PC-9 (cell line): ENCODE data around the gene SIGLEC12.

Source experiments
- CTCF ChIP-seq: fragments of 200-600 bp; sonication (generic); conservative IDR thresholded peaks from 2 replicates; pipeline ENCODE4 v1.6.1; 2017; ENCODE audit warnings: mixed run types, antibody characterized with exemption, mild to moderate bottlenecking, moderate library complexity
- EZH2 ChIP-seq: fragments of 200-600 bp; sonication (generic); IDR thresholded peaks from 2 replicates; pipeline ENCODE4 v1.8.0; 2017; ENCODE audit warnings: antibody characterized with exemption, low read depth

GRCh38 chr19:51514866-51515481, 13.4 kb upstream of the SIGLEC12 start:
- peak; percentile 89 for TF ChIP-seq CTCF
- TF ChIP-seq EZH2 = no peak
